HFF-Myc (cell line): ENCODE measurements around the gene INPP5K.

Experiments
- DNase-seq: peaks from one replicate; pipeline ENCODE4 v3.0.0-alpha.2; 2011; ENCODE audit warnings: low read depth; ENCODE audit errors: extremely low read depth
- H3K4me3 ChIP-seq: replicated peaks from 2 replicates; pipeline ENCODE4 v1.5.1; 2011; ENCODE audit warnings: low read depth, mild to moderate bottlenecking, control low read depth, low read length
- TF ChIP-seq, protein P1 (sequence below): IDR thresholded peaks from 2 replicates; pipeline ENCODE4 v1.5.1; 2012; ENCODE audit warnings: mild to moderate bottlenecking, low read depth, low read length, control low read depth; ENCODE audit errors: missing control alignments

INPP5K gene

DNA sequence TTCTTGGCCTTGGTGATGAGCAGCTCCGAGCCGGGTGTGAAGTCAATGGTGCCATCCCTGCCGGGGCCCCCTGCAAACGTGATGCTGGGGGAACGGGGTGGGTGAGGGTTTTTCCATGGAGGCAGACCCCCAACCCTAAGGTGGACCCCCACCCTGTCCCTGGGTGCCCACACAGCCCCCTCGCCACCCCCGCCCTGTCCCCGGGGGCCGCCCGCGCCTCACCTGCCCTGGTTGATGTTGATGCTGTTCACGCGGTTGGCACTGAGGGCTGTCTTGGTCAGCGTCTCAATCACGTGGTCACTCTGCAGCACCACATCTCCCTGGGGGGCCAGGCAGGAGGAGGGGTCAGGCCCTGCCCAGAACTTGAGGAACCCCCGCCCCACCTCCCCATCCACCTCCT, 49.2 kb downstream of the INPP5K start:
- no peak for DNase-seq
- TF ChIP-seq, protein P1, sequence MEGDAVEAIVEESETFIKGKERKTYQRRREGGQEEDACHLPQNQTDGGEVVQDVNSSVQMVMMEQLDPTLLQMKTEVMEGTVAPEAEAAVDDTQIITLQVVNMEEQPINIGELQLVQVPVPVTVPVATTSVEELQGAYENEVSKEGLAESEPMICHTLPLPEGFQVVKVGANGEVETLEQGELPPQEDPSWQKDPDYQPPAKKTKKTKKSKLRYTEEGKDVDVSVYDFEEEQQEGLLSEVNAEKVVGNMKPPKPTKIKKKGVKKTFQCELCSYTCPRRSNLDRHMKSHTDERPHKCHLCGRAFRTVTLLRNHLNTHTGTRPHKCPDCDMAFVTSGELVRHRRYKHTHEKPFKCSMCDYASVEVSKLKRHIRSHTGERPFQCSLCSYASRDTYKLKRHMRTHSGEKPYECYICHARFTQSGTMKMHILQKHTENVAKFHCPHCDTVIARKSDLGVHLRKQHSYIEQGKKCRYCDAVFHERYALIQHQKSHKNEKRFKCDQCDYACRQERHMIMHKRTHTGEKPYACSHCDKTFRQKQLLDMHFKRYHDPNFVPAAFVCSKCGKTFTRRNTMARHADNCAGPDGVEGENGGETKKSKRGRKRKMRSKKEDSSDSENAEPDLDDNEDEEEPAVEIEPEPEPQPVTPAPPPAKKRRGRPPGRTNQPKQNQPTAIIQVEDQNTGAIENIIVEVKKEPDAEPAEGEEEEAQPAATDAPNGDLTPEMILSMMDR, result no peak
- H3K4me3 ChIP-seq, result no peak overlapping the region

DNA sequence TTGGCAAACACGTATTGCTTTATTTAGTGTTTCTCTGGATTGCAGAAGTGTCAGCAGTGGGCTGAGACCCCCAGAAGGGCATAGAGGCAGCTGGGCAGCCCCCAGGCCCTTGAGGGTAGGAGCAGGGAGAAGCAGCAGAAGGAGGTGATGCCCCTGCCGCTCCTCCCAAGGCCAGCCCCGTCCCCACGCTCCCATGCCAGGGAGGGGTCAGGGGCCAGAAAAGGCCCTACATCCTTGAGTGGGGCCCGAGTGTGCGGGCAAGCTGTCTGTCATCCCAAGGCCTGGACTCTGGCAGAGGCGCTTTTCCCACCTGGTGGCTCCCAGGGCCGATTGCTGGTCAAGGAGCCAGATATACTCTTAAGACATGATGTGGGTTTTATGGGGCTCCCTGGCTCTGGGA, 52.2 kb downstream of the INPP5K start:
- no peak for DNase-seq
- TF ChIP-seq, protein P1, result no peak
- H3K4me3 ChIP-seq, result no peak overlapping the region

DNA sequence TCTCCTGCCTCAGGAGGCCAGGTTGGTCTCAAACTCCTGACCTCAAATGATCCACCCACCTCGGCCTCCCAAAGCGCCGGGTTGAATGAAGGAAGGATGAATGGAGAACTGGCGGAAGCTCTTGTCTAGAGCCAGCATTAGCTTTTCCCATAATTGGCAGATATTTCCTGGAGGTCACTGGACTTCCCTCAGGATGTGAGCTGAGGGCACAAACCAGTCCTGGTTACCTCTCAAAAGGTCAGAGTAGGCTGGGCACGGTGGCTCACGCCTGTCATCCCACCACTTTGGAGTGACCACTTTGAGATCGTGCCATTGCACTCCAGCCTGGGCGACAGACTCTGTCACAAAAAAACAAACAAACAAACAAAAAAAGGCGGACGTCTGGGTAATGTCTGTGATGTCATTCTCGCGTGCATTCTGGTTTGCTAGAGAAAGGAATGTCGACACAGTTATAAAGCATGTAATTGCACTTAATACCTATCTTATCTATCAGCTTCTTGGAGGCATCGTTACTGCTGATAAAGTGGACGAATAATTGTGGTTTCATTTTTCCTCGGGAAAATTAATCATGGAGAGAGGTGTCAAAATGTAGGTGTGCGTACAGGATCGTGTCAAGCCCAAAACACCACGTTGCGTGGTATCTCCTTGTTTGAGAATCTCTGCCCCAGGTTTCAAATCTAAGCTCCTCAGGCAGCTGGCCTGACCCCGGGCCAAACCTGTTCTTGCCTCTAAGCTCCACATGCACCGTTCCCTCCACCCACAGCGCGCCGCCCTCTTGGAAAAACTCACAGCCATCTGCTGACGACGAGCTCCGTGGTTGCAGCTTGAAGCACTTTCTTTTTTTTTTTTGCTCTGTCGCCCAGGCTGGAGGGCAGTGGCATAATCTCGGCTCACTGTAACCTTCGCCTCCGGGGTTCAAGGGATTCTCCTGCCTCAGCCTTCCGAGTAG, 54.0 kb downstream of the INPP5K start:
- TF ChIP-seq, protein P1, result no peak
- no peak overlapping the region for H3K4me3 ChIP-seq
- DNase-seq, result no peak

DNA sequence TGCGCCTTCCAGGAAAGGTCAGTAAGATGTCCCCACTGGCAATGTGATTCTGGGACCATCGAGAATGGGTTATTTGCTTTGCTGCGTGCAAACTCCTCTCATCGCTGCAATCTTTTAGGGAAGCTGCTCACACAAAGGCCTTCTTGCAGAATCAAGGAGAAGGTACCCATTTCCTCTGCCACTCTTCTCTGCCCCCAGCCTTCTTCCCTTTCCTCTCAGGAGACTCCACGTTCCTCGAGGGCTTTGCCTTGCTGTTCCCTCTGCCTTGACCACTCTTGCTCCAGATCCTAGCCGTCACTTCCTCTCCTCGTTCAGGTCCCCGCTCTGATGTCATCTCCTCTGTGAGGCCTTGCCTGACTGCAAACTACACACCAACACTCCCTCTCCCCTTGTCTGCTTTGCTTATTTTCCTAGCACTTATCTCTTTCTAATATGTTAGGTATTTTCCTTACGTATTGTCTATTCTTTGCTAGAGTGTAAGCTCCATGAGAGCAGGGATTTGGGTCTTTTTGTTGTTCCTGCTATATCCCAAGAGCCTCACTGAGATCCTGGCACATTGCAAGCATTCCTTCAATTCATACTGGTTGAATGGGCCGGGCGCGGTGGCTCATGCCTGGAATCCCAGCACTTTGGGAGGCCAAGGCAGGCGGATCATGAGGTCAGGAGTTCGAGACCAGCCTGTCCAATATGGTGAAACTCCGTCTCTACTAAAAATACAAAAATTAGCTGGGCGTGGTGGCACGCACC, 55.0 kb downstream of the INPP5K start:
- no peak overlapping the region for H3K4me3 ChIP-seq
- TF ChIP-seq, protein P1, result no peak
- no peak for DNase-seq

DNA sequence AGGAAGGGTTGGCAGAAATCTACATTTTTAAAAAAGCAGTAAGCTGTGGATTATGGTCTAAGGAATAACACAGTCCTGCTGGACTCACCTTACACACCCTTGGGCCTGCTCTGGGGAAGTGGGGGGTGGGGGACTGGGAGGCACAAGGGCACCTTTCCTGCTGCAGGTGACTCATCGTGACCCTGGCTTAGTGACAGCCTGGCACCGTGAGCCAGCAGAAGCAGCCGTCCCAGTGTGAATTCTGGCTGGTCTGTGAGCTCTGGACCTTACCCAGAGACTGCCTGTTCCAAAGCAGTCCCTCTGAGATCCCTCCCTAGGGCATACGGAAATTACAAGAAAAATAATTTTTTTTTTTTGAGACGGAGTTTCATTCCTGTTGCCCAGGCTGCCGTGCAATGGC, 56.2 kb downstream of the INPP5K start:
- no peak overlapping the region for H3K4me3 ChIP-seq
- TF ChIP-seq, protein P1, result no peak
- DNase-seq, result no peak

DNA sequence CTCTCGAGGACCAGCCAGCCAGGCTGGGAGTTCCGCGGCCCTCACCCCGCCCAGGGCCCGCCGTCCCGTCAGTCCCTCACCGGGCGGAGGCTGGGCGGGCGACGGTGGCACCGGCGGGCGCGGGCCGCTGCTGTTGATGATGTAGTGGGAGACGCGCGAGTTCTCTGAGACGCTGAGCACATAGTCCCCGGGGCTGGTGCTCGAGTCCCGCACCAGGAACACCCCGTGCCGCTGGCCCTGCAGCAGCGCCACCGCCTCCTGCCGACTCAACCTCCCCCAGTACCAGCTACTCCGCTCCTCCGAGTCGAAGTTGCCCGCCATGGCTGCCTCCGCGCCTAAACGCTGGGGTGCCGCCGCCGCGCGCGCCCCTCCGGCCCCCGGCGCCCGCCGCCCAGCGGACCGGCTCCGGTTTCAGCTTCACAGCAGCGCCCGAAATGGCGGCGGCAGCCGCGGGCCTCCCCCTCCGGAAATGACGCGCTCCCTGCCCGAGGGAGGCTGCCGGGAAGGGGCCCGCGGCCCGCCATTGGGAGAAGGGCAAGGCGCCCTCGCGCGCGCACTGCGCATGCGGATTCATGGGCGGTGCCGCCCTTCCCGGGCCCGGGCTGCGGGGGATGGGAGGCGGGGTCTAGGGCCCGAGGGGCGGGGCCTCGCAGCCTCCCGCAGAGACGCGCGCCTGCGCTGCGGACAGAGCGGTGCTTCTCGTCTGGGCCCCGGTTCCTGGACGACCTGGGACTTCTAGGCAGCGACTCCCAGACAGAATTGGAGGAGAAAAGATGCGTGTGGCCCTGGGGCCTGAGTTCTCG, 60.4 kb downstream of the INPP5K start, which contains the start of gene CRK:
Gene CRK (minus strand): TSS at position 436 of the 803 bp plus-strand sequence. CDS start 115 bp downstream, at position 321.
- TF ChIP-seq, protein P1, result no peak
- peak within 1 kb of the TSS; percentile 93 for H3K4me3 ChIP-seq
- DNase-seq, result peak; percentile 75
